Upper lobe of left lung (tissue), 6 donors: ENCODE results near the gene MPV17. TPM values are rescaled to one million over a fixed set of nuclear protein-coding genes. Genes with fewer than 3 reads are reported as not detected.
A peak's percentile ranks its signal among the peaks of the same experiment; 100 is the strongest.
"Not testable (repeated sequence)": the region's sequence is repeated elsewhere in the genome, so short reads cannot be mapped to it uniquely, and the experiment has no call there.

Experiments
- ATAC-seq, 2 donors: fragments of 200-7000 bp; cut with Tn5 transposase; one replicate each; pipeline ENCODE4 v1.9.1; 2022; ENCODE audit warnings: mild to moderate bottlenecking in 2 of 2, moderate library complexity in 2 of 2; ENCODE audit not compliant: low FRiP score in 2 of 2
- DNase-seq, 2 donors: peaks; one replicate each; pipeline ENCODE4 v3.0.0-alpha.2; 2019 to 2020
- H3K27ac ChIP-seq, 4 donors: fragments of 200-600 bp; sonication (generic); one replicate each; pipeline ENCODE4 v1.5.1; 2016 to 2019
- H3K27me3 ChIP-seq, 4 donors: fragments of 200-600 bp; sonication (generic); one replicate each; pipeline ENCODE4 v1.5.1; 2017 to 2019
- H3K36me3 ChIP-seq, 4 donors: fragments of 200-600 bp; sonication (generic); one replicate each; pipeline ENCODE4 v1.5.1; 2016 to 2019
- H3K4me1 ChIP-seq, 4 donors: fragments of 200-600 bp; sonication (generic); one replicate each; pipeline ENCODE4 v1.5.1; 2018 to 2019
- H3K4me3 ChIP-seq, 4 donors: fragments of 200-600 bp; sonication (generic); one replicate each; pipeline ENCODE4 v1.5.1; 2017 to 2019; ENCODE audit warnings: mild to moderate bottlenecking in 2 of 4, moderate library complexity in 1 of 4
- H3K9me3 ChIP-seq, 4 donors: fragments of 200-600 bp; sonication (generic); one replicate each; pipeline ENCODE4 v1.5.1; 2018 to 2019
- EP300 ChIP-seq, 4 donors: sonication (generic); formaldehyde crosslinking; IDR thresholded peaks; one replicate each; pipeline ENCODE4 v1.5.1; 2017; ENCODE audit warnings: antibody characterized with exemption in 4 of 4, control low read depth in 2 of 4
- POLR2A ChIP-seq, 4 donors: fragments of 450-650 bp; IDR thresholded peaks; one replicate each; pipeline ENCODE4 v1.5.1; 2016 to 2017; ENCODE audit warnings: antibody characterized with exemption in 4 of 4, mild to moderate bottlenecking in 2 of 4
- POLR2AphosphoS5 ChIP-seq, 2 donors: sonication (generic); formaldehyde crosslinking; IDR thresholded peaks; one replicate each; pipeline ENCODE4 v1.5.1; 2017; ENCODE audit warnings: antibody characterized with exemption in 2 of 2
- WGBS, 2 donors: methylation state at CpG; one replicate each; pipeline ENCODE4 v1.1.5; 2017 to 2018; 5-methylcytosine and 5-hydroxymethylcytosine counted together
- total RNA-seq, 6 donors: library from RNA; depleted of rRNA in 4 of 6; stranded (reverse); fragments of >200 nt in 4 of 6; gene quantifications; one replicate each; pipeline versions ENCODE4 v1.1.0 to v1.2.1, GENCODE V29; 2016 to 2021
- TF ChIP-seq, protein P1 (sequence below), 6 experiments: fragments of 450-650 bp in 4 of 6; fragments of 200-600 bp in 2 of 6; sonication (generic) in 2 of 6; IDR thresholded peaks; one replicate each; pipeline ENCODE4 v1.5.1; 2016 to 2019; ENCODE audit warnings: antibody characterized with exemption in 6 of 6
- donor health status: DM: no; HTN: no; CAD: no; lungs with moderate emphysema.
- donor health status: DM: no; HTN: yes; CAD: no; lungs with severe emphysema.

Gene MPV17
- total RNA-seq, 6 donors from 2014 or later, result 51.2 to 99.3 (median 75.9) TPM

GRCh38 chr2:27270131-27270530 lies 52.8 kb downstream of the MPV17 start:
- H3K27ac ChIP-seq, result no peak overlapping the region
- H3K36me3 ChIP-seq, result no peaks in the 10 kb centered on the region
- 90 to 91% methylated on average over 3 of the region's 3 CpGs for WGBS, 2 donors
- ATAC-seq, result no peak
- no peaks in the 10 kb centered on the region for H3K9me3 ChIP-seq
- no peak overlapping the region for H3K4me3 ChIP-seq
- H3K27me3 ChIP-seq, result no peaks in the 10 kb centered on the region
- no peak for DNase-seq
- peaks cover 0 to 9% (median 2%) of the 10 kb centered on the region in 4 donors for H3K4me1 ChIP-seq
- TF ChIP-seq, protein P1, sequence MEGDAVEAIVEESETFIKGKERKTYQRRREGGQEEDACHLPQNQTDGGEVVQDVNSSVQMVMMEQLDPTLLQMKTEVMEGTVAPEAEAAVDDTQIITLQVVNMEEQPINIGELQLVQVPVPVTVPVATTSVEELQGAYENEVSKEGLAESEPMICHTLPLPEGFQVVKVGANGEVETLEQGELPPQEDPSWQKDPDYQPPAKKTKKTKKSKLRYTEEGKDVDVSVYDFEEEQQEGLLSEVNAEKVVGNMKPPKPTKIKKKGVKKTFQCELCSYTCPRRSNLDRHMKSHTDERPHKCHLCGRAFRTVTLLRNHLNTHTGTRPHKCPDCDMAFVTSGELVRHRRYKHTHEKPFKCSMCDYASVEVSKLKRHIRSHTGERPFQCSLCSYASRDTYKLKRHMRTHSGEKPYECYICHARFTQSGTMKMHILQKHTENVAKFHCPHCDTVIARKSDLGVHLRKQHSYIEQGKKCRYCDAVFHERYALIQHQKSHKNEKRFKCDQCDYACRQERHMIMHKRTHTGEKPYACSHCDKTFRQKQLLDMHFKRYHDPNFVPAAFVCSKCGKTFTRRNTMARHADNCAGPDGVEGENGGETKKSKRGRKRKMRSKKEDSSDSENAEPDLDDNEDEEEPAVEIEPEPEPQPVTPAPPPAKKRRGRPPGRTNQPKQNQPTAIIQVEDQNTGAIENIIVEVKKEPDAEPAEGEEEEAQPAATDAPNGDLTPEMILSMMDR (IDR thresholded peaks at IDR 0.05), result no peak
- TF ChIP-seq EP300 (IDR thresholded peaks at IDR 0.05) (no peak), POLR2A (IDR thresholded peaks at IDR 0.05) (no peak), POLR2AphosphoS5 (IDR thresholded peaks at IDR 0.05) (no peak)

- not testable (repeated sequence) for DNase-seq, H3K4me3 ChIP-seq
- WGBS, 2 donors, result 94 to 95% methylated on average over 13 of the region's 13 CpGs
Measured at GRCh38 chr2:27268296-27268695, 54.6 kb downstream of the MPV17 start.

DNA sequence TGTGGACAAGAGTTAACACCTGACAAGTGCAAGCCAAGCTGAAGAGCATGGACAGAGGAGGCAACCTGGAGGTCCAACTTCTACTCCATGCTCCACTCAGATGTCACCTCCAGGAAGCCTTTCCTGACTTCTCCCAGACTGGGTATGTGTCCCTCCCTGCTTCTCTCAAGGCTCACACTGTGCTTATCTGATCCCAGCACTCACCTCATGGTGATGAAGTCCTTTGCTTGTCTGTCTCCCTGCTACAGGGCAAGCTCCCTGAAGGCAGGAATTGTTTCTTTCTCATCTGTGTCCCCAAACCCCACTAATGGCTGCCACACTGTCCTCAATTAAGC lies 57.4 kb downstream of the MPV17 start:
- DNase-seq, result no peak
- no peak for ATAC-seq
- H3K4me1 ChIP-seq, result peaks cover 33 to 43% (median 36%) of the 10 kb centered on the region in 4 donors
- no peaks in the 10 kb centered on the region for H3K9me3 ChIP-seq
- no peak overlapping the region for H3K4me3 ChIP-seq
- peaks cover 1 to 39% (median 28%) of the 10 kb centered on the region in 4 donors for H3K27me3 ChIP-seq
- TF ChIP-seq POLR2AphosphoS5 (IDR thresholded peaks at IDR 0.05), result no peak
- H3K36me3 ChIP-seq, result no peaks in the 10 kb centered on the region
- H3K27ac ChIP-seq, result no peak overlapping the region

More at GRCh38 chr2:27268296-27268695, 54.6 kb downstream of the MPV17 start:
- Histone ChIP-seq H3K4me1 (peaks cover 16 to 27% (median 20%) of the 10 kb centered on the region in 4 donors), H3K27me3 (peaks cover 0 to 16% (median 8%) of the 10 kb centered on the region in 4 donors)
- H3K36me3 ChIP-seq, H3K9me3 ChIP-seq, ATAC-seq, H3K27ac ChIP-seq: not testable (repeated sequence)

- DNase-seq (peak; percentile 64 to 92), ATAC-seq (peak; percentile 65 to 74)
- no peak overlapping the region for H3K27ac ChIP-seq
- H3K36me3 ChIP-seq, result no peaks in the 10 kb centered on the region
- no peaks in the 10 kb centered on the region for H3K9me3 ChIP-seq
- peaks cover 33 to 43% (median 36%) of the 10 kb centered on the region in 4 donors for H3K4me1 ChIP-seq
- no peak for TF ChIP-seq EP300 (IDR thresholded peaks at IDR 0.05)
- no peak for TF ChIP-seq POLR2A (IDR thresholded peaks at IDR 0.05)
- TF ChIP-seq, protein P1 (IDR thresholded peaks at IDR 0.05), result peak; percentile 43 to 77 (median 58)
- peak in 1 of 2 donors; percentile 37 for TF ChIP-seq POLR2AphosphoS5 (IDR thresholded peaks at IDR 0.05)
- H3K27me3 ChIP-seq, result peaks cover 1 to 39% (median 28%) of the 10 kb centered on the region in 4 donors
- WGBS, 2 donors, result 6 to 10% methylated on average over 9 to 56 of the region's 56 CpGs
- peak overlapping the region in 3 of 4 donors; percentile 37 to 60 (median 42) for H3K4me3 ChIP-seq
Measured at GRCh38 chr2:27264753-27265535, 58.0 kb downstream of the MPV17 start.

DNA sequence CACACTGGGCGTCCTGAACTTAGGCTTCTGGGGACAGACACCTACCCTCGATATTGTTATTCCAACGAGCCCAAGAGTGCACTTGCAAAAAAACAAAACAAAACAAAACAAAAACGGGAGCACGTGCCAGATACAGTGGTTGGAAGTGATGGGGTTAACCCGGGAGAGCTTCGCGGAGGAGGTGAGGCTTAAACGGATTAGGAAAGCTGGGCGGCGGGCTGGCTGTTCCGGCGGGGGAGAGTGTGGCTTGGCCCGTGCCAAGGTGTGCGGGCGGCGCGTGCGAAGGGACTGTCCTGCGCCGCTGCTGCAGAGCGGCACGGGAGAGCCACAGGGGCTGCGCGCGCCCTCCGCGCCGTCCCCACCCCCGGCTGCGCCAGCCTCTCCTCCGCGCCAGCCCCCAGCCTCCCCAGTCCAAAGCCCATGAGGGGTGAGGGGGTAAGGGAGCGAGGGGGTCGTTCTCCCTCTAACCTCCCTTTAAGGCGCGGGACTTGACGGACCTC lies 58.6 kb downstream of the MPV17 start:
- Histone ChIP-seq H3K36me3 (no peaks in the 10 kb centered on the region), H3K27ac (no peak overlapping the region), H3K4me1 (peaks cover 33 to 43% (median 36%) of the 10 kb centered on the region in 4 donors), H3K4me3 (peak overlapping the region in 3 of 4 donors; percentile 37 to 60 (median 42)), H3K9me3 (no peaks in the 10 kb centered on the region), H3K27me3 (peaks cover 1 to 41% (median 28%) of the 10 kb centered on the region in 4 donors)
- ATAC-seq (peak in 1 of 2 donors; percentile 37), DNase-seq (peak in 1 of 2 donors; percentile 83)
- no peak for TF ChIP-seq POLR2A (IDR thresholded peaks at IDR 0.05)
- TF ChIP-seq POLR2AphosphoS5 (IDR thresholded peaks at IDR 0.05), result no peak
- TF ChIP-seq EP300 (IDR thresholded peaks at IDR 0.05), result no peak
- TF ChIP-seq, protein P1 (IDR thresholded peaks at IDR 0.05), result no peak
- 1 to 2% methylated on average over 13 to 38 of the region's 38 CpGs for WGBS, 2 donors
